GM19035 (cell line): ENCODE measurements around the gene SGMS1.
"Not testable (repeated sequence)": the region's sequence is repeated elsewhere in the genome, so short reads cannot be mapped to it uniquely, and the experiment has no call there.

Experiments
- ATAC-seq: cut with Tn5 transposase; IDR thresholded peaks from one replicate; pipeline ENCODE4 v1.9.1; 2021; ENCODE audit not compliant: unreplicated experiment

SGMS1 gene

DNA sequence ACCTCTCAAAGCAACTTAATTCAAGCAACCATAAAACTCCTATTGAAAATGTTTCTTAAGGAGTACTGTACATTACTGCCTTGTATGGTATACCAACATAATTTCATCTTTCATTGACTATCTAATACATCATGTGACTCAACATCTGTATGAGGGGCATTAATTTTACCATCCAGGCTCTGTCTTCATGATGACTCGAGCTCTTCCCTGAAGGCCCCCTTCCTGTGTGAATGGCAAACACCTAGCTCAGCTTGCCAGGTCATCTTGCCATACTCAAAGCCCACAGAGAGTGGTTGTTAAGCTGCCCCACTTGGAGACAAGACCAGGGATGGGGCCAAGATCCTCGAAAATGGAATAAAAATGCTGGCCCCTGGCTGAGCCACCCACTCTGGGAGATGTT, 82.4 kb downstream of the SGMS1 start:
- ATAC-seq, result no peak

DNA sequence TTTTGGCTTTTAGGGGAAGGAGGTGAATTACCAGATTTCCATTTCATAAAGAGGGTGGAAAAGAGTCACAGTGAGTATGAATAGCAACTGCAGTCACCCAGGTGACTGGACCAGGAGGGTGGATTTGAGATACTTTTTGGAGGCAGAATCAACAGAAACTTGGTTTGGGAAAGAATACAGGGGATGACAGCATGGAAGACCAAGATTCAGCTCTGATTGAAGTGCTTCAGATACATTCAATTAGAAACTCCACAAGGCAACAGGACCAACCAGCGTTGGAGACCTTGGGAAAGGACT, 83.0 kb downstream of the SGMS1 start:
- no peak for ATAC-seq

DNA sequence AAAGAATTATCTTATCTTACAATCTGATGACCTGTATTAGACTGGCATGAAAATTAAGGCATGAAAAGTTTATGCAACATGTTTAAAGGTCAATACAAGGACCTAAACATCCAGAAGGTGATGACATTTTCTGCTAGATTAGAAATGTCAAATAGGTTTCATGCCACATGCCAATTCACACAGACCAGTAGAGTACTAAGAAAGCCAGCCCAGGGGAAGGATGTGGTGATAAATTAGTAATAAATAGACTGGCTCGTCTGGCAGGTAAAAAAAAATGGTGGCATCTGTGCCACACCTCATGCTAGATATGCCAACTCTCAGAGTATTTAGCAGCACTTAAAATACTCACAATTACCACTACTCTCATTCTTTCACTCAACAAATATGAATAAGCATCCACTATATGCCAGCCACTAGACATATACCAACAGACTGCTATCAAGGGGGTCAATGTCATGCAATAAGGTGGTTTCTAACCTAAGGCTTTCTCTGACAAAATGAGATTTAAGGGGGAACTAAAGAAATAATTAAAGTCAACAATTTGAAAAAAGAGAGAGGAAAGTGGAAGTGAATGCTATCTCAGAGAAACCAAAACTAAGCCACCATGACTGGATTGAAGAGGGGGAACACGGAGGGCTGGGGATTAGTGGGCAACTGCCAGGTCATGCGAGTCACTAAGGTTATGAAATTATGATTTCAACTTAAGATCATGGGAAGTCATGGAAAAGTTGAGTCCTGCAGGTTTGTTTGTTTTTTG, 83.5 kb downstream of the SGMS1 start:
- ATAC-seq, result no peak

DNA sequence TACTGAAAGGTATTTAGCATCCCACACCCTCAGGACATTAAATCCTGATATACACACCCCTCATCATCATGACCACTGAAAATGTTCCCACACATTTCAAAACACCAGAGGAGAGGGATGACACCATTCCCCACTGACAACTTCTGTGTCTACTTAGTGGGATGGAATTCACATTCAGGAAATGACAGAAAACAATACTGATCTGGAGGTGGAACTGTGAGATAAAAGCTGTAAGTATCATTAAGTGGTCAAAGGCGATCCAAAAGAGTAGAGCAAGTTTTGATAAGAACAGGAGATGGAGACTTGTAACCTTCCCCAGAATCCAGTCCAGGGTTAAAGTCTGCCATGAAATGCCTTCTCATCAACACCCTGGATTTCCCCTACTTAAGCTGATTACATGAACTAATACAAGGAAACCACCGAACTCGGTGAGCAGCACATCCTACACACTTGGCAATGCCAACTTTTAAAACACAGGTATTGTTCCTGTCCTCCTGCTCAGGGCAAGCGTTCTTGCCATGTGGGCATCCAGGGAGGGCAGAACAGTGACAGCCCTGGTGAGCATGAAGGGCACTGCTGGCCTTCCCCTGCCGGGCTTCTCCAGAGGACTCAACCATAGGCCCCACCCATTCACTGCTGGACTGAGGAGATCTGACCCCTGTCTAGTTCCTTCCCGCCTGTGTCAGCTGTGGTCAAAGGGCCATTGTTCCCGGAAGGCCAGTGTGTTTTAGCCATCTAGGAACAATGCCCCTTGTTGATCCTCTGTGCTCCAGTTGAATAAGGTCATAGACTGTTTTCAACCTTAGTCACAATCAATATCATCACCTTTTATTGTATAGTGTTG, 85.0 kb downstream of the SGMS1 start:
- peak; percentile 48 for ATAC-seq

DNA sequence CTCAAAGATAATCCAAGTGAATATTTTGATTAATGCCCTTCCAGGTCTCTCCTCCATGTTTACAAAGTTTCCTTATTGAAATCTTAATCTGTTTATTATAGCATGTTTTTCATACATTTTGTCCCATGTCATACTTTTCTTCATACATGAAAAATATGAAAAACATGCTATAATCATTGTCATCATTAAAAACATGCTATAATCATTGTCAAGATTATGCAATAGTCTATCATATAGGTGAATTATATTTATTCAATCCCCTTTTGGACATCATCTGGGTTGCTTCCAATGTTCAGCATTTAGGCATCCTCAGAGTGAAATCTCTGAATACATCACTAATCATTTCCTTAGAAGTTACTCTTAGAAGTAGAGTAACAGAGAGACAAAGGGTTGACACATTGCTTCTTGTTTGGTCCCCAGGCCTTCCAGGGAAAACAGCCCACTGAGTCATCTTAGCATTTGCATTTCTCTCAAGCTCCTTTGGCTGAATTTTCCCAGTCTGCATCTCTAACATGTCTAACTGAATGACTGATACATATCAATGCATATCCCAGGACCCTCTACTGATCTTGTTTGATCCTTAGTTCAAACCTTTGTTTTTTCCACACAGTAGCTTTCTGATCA, 87.0 kb downstream of the SGMS1 start:
- ATAC-seq, result no peak

DNA sequence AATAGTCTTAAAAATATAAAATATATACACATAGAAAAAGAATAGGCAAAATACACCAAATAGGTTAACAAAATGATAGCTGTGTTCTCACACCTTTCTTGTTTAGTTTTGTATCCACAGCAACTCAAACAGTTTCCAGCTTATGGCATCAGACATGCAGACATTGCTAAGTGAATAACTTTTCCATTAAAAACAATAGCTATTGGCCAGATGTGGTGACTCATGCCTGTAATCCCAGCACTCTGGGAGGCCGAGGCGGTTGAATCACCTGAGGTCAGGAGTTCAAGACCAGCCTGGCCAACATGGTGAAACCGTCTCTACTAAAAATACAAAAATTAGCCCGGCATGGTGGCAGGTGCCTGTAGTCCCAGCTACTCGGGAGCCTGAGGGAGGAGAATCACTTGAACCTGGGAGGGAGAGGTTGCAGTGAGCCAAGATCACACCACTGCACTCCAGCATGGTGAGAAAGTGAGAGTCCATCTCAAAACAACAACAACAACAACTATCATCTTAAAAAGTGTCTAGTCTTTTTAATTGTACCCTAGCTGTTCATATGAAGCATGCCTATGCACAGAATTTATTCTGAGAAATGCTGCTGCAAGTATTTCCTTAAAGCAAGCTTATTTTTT, 88.9 kb downstream of the SGMS1 start:
- not testable (repeated sequence) for ATAC-seq

GRCh38 chr10:50533296-50533695, 90.5 kb downstream of the SGMS1 start:
- ATAC-seq, result no peak

DNA sequence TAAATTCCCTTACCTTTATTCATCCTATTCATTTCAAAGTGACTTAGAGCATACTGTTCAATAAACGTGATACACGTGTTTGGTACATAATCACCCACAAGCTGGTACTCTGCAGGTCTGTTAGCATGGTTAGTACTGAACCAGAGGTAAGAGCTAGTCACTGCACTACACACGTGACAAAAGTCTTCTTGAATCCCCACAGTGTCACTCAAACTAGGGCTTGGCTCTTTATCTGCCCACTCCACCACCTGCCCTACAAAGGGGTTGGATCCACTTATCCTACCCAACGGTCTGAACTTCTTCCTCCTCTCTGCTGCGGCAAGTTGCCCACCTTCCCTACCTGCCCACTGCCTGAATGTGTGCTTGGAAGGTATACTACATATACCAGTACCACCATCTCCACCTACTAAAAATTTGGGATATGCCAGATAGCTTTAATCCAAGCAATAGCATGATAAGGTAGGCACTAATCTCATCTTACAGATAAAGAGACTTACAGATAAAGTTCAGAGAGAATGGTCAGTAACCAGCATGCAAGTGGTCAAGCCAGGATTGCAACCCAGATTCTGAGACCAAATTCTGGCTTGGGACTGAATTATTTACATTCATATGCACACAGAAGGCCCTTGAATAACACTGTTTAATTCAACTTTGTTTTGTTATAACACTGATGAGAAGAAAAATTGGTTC, 92.2 kb downstream of the SGMS1 start:
- ATAC-seq, result no peak

GRCh38 chr10:50529660-50530059, 94.1 kb downstream of the SGMS1 start:
- ATAC-seq, result no peak

DNA sequence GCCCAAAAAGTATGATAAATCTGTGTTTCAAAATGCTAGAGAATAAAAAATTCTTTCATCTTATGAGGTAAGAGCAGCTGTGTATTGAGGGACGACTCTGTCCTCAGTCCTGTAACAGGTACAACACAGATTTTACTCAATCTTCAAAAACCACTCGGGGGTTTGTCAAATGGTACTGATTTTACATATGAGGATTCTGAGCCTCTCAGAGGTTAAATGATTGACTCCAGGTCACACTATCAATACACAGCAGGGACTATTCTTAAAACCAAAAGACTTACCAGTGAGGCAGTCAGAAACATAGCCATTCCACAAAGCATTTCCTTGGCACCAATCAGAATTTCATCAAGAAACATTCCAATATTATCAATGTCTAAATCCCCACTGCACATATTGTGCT, 95.5 kb downstream of the SGMS1 start:
- no peak for ATAC-seq

- ATAC-seq, result no peak
These were observed 96.2 kb downstream of the SGMS1 start for GRCh38 chr10:50527442-50528043.

GRCh38 chr10:50526185-50526584, 97.6 kb downstream of the SGMS1 start:
- ATAC-seq, result no peak

GRCh38 chr10:50523357-50523756, 100.4 kb downstream of the SGMS1 start:
- ATAC-seq, result no peak

- ATAC-seq, result no peak
These were observed 100.8 kb downstream of the SGMS1 start for GRCh38 chr10:50522908-50523307.

DNA sequence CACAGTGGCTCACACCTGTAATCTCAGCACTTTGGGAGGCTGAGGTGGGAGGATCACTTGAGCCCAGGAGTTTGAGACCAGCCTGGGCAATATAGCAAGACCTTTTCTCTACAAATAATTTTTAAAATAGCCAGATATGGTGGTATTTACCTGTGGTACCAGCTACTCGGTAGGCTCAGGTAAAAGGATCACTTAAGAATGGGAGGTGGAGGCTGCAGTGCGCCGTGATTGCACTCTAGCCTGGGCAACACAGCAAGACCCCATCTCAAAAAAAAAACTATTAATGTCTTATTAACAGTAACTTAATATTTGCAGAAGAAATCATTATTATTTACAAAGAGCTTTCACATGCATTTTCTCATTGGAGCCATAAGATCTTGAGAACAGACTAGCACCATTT, 103.6 kb downstream of the SGMS1 start:
- ATAC-seq, result no peak

DNA sequence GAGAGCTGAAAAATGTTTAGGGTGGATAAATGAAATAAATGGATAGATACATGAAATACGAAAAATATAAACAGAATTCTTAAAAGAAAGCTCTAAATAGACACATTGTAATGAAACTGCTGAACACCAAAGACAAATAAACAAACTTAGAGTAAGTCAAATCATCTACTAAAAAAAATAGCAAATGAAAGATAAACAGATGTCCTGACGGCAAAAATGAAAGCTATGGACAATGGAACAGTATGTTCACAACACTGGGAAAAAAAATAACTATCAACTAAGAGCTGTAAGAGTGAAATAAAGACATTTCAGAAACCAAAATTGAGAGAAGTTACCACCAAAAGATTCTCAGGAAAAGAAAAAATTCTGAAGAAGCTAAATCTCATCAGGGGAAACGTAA, 106.1 kb downstream of the SGMS1 start:
- no peak for ATAC-seq

GRCh38 chr10:50516171-50516570, 107.6 kb downstream of the SGMS1 start:
- no peak for ATAC-seq

DNA sequence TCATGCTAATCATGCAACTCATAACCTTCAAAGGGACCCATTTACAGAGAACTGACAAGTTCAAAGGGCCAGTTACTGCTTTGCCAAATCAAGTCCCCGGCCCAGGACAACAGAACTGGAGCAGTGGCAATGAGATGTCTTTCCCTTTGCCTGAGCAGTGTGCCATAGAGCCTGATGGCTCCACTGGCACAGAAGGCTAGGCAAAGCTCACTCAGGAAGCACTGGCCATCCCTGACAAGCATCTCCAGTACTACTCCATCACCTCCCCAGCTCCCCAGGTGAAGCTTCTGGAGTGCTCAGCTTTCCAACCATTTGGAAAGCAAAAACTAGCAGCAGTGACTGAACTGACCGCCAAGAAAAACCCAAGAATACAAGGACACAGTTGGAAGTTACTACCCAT, 108.3 kb downstream of the SGMS1 start:
- no peak for ATAC-seq

- ATAC-seq, result no peak
These were observed 108.8 kb downstream of the SGMS1 start for GRCh38 chr10:50514995-50515394.

GRCh38 chr10:50513956-50514355, 109.8 kb downstream of the SGMS1 start:
- ATAC-seq, result no peak
